Activated CD8-positive, alpha-beta memory T cell treated with anti-CD3 and anti-CD28 coated beads, Interleukin-2, amount 50 U/mL, for 1 hour (primary cell): ENCODE results near the gene ITPKA.
"Not testable (repeated sequence)": the region's sequence is repeated elsewhere in the genome, so short reads cannot be mapped to it uniquely, and the experiment has no call there.

ENCODE experiments used
- DNase-seq: peaks from one replicate; pipeline ENCODE4 v3.0.0-alpha.2; 2020; ENCODE audit errors: extremely low read depth

ITPKA gene

GRCh38 chr15:41493205-41493901 is at the start of gene ITPKA:
TSS of gene ITPKA (plus strand) at chr15:41493874. CDS start at chr15:41493928, 54 bp downstream.
- DNase-seq, result peak; percentile 33

GRCh38 chr15:41445399-41445798 is 48.3 kb upstream of the ITPKA start:
- no peak for DNase-seq

DNA sequence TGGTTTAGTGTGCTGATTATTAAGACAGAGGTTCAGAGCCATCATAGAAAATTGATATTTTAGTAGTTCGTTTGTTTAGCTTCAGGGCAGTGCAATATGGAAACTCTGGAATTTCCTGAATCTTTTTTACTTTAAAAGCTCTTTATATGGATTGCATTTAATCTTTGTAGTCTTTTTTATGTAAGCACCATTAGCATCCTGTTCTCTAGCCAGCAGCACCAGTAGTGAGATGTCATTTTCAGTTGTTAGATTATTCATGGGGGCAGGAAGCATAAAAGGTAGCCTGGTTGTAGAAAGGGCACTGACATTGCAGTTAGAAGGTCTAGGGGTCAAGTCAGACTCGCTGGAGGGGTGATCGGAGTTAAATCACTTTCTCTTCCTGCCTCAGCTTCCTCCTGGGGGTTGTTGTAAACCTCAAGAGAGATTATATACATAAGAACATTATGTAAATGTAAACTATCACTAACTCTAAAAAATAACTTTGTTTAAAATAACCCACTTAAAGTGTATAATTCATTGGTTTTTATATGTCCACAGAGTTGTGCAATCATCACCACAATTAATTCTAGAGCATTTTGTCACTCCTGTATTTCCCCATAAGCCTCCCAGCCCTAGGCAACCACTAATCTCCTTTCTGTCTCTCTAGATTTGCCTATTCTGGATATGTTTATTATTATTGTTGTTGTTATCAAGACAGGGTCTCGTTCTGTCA is 31.4 kb upstream of the ITPKA start:
- DNase-seq, result no peak

DNA sequence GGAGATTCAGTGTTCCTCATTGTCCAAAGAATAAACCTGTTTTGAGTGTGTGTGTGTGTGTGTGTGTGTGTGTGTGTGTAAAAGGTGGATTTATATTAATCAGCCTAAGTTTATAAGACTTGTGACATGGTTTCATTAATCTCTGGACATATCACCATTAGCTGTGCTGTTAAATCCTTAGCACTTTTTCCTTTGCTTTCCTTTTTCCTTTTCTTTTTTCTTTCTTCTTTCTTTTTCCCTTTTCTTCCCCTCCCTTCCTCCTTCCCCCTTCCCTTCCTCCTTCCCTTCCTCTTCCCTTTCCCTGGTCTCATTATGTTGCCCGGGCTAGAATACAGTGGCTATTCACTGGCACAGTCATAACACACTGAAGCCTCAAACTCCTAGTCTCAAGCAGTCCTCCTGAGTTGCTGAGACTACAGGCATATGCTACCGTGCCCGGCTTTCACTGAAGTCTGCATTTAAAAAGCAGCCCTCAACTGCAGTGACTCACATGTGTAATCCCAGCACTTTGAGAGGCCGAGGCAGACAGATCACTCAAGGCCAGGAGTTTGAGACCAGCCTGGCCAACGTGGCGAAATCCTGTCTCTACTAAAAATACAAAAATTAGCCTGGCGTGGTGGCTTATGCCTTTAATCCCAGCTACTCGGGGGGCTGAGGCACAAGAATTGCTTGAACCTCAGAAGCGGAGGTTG is 28.6 kb upstream of the ITPKA start:
- DNase-seq, result no peak

GRCh38 chr15:41465822-41466421 is 27.8 kb upstream of the ITPKA start:
- no peak for DNase-seq

GRCh38 chr15:41466711-41467110 is 27.0 kb upstream of the ITPKA start:
- no peak for DNase-seq

- DNase-seq, result not testable (repeated sequence)
Measured at GRCh38 chr15:41469644-41470043, 24.0 kb upstream of the ITPKA start.

DNA sequence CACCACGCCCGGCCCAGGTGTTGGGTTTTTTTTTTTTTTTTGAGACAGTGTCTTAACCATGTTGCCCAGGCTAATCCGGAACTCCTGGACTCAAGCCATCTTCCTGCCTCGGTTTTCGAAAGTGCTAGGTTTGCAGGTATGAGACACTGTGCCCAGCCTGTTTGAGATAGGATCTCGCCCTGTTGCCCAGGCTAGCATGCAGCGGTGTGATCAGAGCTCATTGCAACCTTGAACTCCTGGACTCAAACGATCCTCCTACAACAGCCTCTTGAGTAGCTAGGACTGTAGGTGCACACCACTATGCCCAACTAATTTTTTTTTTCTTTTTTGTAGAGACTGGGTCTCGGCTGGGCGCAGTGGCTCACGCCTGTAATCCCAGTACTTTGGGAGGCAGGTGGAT is 20.3 kb upstream of the ITPKA start:
- no peak for DNase-seq

GRCh38 chr15:41474436-41474835 is 19.2 kb upstream of the ITPKA start:
- no peak for DNase-seq

GRCh38 chr15:41474941-41475340 is 18.7 kb upstream of the ITPKA start:
- no peak for DNase-seq

DNA sequence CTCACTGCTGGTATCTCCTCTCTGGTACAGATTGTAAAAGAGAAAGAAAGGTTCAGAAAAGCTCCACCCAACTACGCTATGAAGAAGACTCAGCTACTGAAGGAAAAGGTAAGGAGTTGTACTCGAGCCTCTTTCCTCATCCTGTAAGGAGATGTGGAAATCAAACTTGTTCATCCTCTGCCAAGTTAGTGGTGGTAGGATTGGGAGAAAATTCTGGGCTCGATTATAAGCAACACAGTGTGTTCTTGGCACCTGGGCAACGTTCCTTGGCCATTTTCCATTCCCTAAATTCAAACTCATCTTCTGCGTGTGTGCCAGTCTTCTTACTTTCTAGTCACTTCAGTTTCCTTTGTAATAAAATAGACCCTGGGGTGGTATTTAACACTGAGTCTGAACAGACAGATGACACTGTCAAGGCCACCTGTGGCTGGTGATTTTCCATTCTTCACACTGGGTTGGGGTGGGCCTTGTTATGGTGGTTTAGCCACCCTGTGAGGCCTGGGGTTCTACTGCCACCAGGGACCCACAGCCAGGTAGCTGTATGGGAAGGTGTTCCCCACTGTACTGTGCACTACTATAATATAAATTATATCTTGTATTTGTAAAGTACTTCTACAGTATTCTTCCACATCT is 17.1 kb upstream of the ITPKA start:
- DNase-seq, result no peak

GRCh38 chr15:41480396-41481140 is 13.1 kb upstream of the ITPKA start:
- DNase-seq, result no peak

DNA sequence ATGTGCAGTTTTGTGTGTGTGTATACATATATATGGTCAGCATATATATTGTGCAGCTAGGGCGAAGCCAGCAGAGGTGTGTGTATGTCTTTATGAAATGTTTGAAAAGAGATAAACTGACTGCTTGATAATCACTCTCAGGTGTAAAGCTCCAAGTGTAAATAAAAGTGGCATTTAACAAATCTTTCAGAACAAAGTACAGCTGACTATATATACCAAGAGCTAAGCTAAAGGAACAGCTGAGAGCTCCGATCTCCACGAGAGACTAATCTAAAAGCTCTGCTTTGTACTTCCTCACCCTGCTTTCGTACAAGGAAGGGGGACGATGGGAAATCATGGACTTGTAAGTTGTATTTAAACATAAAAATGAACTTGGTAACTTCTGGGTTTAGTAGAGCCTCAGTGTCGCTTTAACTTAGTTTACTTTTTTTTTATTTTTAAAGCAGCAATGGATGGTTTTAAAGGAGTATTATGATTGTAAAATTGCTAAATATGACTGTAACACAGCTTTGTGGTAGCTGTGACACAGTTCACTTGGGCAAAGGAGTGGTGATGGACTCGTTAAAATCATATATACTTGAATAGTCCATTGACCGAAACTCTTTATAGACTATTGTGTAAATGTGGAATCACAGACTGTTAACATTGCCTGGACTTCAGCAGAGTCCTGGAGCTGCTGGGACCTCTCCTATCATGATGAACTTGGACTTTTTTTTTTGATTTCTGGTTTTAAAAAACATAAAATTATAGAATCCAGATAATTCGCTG is 11.4 kb upstream of the ITPKA start:
- no peak for DNase-seq

GRCh38 chr15:41483115-41483514 is 10.6 kb upstream of the ITPKA start:
- no peak for DNase-seq

- DNase-seq, result no peak
Measured at GRCh38 chr15:41483519-41483918, 10.2 kb upstream of the ITPKA start.

DNA sequence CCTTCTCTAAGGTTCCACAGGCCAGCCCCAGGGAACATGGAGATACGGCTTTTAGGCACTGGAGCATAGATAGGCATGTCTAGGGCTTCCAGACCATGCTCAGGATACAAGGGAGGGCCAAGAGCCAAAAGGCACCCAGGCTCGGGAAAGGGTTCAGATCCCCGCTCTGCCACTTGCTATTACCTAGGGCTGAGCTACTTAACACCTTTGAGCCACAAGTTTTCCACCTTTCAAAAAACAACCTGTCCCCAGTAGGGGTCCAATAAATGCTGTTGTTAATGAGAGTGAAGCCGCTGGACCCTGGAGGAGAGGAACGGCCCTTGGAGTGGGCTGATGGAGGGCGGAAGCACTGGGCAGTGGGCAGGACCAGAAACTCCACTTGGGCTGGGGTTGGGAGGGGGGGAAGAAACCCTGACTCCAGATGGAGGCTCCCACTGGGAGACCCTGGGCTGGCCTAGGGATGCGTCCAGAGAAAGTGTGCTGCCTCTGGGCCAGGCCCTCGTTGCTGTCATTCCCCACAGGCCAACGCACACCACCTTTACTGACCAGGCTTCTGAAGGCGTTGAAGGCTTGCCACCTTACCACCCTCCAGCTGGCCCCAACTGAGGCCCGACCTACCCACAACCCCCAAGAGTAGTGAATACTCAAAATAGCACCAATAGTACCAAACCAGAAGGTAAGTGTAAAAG is 8.6 kb upstream of the ITPKA start:
- DNase-seq, result no peak

DNA sequence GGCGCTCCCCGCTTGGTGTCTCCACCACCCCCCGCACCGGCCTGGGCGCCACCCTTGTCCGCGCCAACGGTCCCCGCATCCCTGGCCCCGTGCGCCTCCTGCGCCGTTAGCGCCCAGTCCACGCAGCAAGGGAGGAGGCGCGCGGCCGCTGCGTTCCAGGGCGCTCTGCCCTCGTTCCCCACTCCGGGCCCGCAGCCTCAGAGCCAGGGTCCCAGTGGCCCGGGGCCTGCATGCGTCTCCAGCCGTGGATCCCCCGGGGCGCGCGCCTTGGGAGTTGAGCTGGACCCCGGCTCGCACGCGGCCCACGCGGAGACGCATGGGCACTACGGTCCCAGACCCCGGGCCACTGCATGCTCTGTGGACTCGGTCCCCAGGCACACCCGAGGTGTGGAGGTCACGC is 7.4 kb upstream of the ITPKA start:
- DNase-seq, result no peak

DNA sequence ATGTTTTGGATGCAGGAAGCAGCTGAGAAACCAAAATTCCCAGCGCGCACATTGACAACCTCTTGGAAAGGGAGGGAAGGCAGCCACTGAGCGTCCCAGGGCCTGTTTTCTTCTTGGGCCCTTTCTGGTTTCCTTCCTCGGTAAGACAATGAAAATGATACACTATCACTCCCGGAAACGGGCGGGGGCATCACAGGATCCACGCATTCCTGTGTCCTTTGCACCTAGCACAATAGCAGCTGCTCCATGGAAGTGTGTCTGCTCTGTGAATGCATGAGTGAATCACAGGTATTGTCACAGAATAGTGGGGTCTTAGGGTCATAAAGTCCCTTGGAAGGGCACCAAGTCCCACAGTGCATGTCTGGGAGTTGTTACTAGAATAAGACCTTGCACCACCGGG is 6.3 kb upstream of the ITPKA start:
- no peak for DNase-seq

- DNase-seq, result no peak
Measured at GRCh38 chr15:41487802-41488201, 5.9 kb upstream of the ITPKA start.

- no peak for DNase-seq
Measured at GRCh38 chr15:41489641-41490040, 4.0 kb upstream of the ITPKA start.
